Uterus (tissue), 2 donors: ENCODE data around the gene SCYGR1.

Source experiments
- CTCF ChIP-seq, 4 experiments: fragments of 200-600 bp in 2 of 4; fragments of 450-650 bp in 2 of 4; sonication (generic) in 2 of 4; IDR thresholded peaks; one replicate each; pipeline ENCODE4 v1.5.1; 2016 to 2019; ENCODE audit warnings: antibody characterized with exemption in 4 of 4, mild to moderate bottlenecking in 2 of 4, moderate library complexity in 1 of 4
- POLR2A ChIP-seq, 2 donors: fragments of 450-650 bp; IDR thresholded peaks; one replicate each; pipeline ENCODE4 v1.6.1; 2016; ENCODE audit warnings: antibody characterized with exemption in 2 of 2, mild to moderate bottlenecking in 1 of 2, moderate library complexity in 1 of 2

DNA sequence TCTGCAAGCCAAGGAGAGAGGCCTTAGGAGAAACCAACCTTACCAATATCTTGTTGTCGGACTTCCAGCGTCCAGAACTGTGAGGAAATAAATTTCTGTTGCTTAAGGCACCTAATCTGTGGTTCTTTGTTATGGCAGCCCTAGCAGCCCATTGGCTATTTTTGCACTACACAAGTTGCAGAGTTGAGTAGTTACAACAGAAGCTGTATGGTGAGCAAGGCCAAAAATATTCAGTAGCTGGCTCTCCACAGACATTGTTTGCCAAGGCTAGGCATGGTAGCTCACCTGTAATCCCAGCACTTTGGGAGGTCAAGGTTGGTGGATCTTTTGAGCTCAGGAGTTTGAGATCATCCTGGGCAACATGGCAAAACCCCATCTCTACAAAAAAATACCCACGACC lies 27.1 kb upstream of the SCYGR1 start:
- TF ChIP-seq CTCF (IDR thresholded peaks at IDR 0.05) (no peak), POLR2A (IDR thresholded peaks at IDR 0.05) (no peak)
